ENCODE results near the gene ABHD17B.
"Not testable (repeated sequence)": the region's sequence is repeated elsewhere in the genome, so short reads cannot be mapped to it uniquely, and the experiment has no call there.

ABHD17B gene

DNA sequence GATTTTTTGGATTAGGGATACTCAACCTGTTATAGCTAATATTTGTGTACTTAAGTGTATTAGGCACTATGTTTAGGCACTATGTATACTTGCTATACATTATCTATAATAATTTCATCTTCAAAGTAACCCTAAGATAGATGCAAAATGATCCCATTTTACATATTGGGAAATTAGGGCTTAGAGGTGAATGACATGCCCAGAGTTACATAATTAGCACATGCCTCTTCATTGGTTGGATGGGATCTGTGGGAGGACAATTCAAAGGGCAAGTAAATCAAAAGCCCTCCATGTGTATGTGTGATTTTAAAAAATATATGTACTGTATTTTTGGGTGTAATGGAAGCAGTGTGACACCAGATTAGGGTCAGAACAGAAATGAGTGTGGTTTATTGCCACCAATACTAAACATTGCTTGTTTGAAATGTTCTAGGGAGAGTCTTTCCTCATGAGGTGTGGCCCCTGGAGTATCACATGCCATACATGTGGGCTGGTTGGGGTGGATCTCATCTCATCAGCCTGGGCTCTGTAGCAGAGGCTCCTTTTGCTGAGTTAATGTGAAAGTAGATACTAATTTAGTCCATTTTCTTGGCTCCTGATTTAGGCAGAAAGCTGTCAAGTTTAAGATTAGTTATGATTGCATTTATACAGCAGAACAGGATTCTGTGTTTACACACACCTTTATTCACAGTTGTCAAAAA is 6.0 kb upstream of the ABHD17B start:
- DNase-seq (ENCODE audit: low read depth, low spot score): no peak

DNA sequence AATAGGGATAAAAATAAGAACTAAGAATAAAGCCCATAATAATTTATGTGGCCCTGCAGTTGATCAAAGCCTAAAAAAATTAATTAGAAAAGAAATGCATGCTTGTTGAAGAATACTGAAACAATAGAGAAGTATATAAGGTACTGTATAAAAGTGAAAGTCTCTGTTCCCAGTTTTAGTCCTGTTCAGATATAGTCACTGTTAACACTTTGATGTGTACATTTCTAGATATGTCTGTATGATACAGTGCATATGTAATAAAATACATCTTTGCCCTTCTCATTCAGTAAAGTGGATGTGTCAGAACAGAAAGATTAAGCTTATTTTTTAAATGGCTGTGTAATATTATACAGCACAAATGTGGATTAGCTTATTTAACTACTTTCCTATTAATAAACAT is 4.5 kb upstream of the ABHD17B start:
- DNase-seq (ENCODE audit: low read depth, low spot score): no peak

DNA sequence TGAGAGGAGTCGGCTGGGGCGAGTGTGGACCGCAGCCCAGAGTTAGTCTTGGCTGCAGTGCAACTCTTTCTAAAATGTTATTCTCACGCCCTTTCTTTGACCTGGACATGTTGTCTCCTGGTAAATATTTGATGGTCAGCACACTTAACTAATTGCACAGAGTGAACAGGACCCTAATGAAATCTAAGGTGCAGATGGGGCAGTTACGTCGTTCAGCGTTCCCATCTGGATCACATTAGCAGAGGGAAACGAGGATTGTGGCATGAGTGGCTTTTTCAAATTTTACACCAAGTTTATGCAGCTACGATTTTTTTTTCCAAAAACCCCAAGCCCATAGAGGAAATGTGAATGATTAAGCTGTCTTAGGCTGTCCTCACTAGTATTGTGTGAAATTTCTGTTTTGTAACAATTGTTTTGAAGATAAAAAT is 929 bp upstream of the ABHD17B start:
- no peak for DNase-seq (ENCODE audit: low read depth, low spot score)

DNA sequence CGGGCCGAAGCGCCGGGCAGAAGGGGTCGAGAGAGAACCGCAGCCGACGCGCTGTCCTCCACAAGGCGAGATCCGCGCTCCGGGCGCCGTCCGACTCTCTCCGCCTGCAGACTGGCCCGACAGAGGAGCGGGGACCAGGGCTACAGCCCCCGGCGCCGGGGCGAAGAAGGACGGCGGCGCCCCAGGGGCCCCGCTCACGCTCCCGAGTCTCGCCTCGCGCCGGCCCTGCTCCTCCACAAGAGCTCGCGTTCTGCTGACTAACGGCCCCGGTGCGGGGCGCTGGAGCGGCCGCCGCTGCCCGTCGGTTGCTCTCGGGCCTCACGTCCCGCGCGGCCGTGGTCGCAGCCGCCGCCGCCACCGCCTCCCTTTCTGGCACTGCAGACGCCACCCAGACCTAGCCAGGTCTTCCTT is 338 bp downstream of the ABHD17B start:
- no peak for DNase-seq (ENCODE audit: low read depth, low spot score)

DNA sequence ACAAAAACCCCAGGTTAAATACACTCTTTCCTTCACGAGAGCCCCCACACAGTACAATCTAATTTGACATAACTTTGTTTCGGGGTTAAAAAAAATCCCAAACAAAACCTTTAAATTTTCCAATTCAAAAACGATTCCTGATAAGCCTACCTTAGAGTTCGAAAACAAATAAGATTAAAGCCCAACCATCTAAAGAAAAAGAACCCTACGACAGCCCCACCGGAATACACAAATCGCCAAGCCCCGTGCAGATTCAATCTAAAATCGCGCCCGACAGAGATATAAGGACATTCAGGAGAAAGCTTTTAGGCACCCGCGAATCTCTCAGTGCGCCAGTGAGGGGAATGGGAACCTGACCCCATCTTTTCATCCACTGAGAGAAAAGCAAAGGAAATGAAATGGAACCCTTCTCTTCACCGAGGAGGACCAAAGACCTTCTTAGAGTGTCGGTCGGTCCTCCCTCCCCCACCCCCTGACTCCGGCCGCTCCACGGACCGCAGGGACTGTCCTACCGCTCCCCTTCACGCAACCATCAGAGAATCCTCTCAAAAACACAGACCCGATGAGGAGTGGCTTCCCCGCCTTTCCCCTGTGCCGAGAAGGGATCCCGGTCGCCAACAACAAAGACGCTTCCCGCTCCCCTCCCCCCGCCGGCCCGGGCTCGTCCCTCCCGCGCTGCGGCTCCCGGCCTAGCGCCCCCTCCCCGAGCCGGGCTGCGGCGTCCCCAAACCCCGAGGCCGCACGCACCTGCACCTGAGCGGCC is 925 bp downstream of the ABHD17B start:
- peak; percentile 60 for DNase-seq (ENCODE audit: low read depth, low spot score)

DNA sequence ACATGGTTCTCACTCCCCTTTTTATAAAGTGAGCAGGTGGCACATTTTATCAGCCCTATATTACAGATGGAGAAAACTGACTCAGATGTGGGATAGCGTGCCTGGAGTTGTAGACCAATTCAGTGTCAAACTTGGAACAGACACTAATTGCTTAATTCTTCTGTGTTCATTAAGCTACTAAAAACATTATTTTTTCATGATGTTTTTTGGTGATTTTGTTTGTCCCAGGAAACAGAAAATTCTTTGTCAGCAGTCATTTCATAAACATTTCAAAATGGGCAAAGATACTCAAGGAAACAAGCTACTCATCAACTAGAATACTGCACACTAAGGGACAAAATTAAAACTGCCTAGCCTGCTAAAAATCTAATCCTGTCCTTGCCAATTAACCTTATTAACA is 2.2 kb downstream of the ABHD17B start:
- DNase-seq (ENCODE audit: low read depth, low spot score): no peak

DNA sequence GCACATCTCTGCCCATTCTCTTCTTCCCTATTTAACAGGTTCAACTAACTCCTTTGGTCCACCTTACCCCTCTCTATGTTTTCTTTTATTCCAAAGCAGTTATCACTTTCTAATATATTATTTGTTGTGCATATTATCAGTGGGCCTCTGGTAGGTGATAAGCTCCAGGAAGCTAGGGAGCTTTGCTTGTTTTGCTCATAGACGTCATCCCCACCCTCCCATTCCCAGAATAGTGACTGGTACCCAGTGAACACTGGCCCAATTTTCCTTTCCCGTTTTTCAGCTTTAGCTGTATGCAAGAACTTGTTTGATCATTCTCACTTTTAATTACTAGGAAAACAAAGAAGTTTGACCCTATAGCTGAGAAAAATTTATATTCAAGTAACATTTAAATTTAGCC is 6.9 kb downstream of the ABHD17B start:
- DNase-seq (ENCODE audit: low read depth, low spot score): no peak

DNA sequence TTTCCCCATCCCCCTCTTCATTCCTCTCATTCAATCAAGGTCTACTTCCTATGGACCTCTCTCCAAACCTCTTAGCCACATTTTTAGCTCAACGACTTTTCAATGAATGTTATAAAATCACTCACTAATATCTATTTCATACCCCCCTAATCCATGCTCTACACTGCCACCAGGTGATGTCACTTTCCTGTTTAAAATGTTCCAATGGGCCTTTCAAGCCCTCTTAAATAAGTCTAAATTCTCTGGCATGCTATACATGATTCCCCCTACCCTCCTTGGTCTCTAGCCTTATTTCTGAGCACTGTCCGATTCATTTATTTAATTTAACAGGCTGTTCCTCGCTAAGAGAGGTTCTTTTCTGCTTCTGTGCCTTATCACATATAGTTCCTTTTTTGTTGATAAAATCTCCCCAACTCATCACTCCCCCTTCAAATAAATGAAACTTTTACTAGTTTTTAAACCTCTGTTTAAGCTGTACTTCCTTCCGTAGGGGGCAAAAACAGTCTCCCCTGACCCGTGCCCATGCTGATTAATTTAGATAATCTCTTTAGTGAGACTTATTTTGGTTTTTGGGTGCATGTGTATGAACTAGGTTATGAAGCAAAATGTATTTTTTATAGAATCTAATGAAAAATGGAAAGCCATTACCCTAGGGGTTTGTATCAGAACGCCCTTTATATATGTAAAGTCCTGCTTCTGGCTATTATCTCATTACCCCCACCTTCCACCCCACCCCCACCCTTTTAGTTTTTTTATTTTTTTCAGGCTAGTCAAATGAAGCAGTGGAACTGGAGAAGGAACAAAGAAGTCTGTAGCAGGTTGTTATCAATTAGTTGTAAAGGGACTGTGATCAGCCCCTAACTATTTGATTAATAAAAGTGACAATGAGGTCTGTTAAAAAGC is 9.0 kb downstream of the ABHD17B start:
- no peak for DNase-seq (ENCODE audit: low read depth, low spot score)

DNA sequence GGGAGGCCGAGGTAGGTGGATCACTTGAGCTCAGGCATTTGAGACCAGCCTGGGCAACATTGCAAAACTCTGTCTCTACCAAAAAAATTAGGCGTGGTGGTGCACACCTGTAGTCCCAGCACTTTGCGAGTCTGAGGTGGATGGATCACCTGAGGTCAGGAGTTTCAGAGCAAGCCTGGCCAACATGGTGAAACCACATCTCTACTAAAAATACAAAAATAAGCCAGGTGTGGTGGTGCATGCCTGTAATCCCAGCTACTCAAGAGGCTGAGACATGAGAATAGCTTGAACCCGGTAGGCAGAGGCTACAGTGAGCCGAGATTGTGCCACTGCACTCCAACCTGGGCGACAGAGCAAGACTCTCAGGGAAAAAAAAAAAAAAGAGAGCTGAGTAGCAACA is 12.2 kb downstream of the ABHD17B start:
- not testable (repeated sequence) for DNase-seq (ENCODE audit: low read depth, low spot score)

DNA sequence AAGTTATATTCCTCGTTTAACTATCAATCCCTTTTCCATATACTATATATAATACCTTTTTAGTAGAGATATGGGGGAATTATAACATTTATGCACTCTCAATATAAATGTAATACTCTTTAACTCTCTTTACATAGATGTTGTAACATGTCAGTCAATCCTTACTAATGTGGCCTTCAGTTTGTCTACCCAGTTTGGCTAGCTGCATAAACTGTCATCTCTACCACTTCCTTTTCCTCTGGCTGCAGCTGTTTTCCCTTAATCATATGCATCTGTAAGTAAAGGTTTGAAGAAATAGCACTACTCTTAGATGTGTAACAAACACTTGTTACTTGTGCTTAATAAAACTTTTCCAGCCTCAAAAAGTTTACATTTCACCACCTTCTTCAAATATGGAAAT is 13.4 kb downstream of the ABHD17B start:
- no peak for DNase-seq (ENCODE audit: low read depth, low spot score)

DNA sequence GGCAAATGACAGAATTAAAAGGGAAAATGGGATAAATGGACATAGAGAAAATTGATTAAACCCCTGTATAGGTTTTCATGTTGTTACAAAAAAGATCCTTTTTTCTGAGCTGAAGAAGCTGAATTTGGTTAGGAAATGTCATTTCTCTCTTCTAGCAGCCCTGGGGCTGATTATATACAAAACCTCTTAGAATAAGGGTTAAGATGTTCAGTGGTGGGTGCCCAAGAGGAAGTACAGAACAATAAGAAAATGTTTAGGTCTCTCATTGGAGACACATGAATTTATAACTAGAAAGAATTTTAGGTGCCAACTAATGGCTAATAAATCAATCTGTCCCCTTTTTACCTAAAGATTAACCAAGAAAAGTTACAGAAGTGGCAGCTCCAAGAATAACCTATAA is 14.2 kb downstream of the ABHD17B start:
- no peak for DNase-seq (ENCODE audit: low read depth, low spot score)

DNA sequence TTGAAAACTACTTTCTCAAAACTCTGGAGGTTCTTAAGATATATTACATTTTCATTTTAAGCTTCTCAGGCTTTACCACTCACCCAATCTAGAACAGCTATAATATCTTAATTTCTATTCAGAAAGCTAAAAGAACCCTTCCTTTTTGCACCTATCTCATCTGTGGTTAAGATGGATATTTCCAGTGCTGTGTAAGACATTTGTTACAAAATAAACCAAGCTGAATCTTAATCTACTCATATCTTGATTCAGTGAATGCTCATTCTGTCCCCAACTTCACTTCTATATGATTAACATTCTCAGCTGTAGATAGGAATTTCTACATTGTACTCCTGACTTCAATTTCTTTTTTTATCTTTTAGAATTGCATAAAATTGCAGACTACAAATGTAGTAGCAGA is 15.0 kb downstream of the ABHD17B start:
- DNase-seq (ENCODE audit: low read depth, low spot score): no peak

DNA sequence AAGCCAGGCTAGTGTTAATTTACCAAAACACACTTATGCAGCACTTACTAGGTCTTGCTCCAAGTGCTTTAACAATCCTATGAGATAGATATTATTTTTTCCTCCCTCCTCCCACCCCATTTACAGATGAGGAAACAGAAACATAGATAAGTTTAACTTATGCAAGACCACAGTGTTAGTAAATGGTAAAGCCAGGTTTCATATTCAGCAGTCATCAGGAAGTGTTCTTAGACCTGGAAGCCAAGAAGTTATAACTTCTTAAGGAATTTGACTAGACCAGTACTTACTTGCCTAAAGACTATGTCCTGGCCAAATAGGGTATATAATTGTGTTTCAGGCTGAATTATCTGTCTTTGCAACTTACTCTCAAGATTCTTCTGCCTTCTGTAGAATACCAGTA is 15.9 kb downstream of the ABHD17B start:
- DNase-seq (ENCODE audit: low read depth, low spot score): no peak

DNA sequence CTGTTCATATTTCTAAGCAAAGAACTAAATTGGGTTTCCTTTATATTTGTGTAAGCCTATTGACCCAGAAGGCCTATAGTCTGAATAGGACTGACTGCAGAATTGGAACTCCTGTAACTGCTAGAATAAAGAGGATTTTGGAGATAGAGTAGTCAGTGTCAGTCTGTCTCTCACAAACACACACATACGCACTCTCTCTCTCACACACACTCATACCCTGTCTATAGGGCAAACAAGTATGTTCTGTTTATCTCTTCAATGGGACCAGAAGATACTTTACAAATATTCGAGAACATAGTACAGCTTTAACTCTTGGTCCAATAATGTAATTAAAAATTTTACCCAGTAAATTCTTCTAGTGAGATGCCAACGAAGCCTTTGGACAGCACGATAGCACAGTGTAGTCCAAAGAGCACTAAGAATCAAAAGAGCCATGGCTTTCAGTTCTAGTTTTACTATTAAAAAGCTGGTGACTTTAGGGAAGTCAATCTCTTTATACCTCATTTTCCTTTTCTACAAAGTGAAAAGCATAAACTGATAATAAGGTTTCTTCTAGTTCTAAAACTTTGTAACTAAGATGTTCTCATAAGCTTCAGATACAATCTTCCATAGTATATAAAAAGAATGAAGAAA is 19.3 kb downstream of the ABHD17B start:
- no peak for DNase-seq (ENCODE audit: low read depth, low spot score)

DNA sequence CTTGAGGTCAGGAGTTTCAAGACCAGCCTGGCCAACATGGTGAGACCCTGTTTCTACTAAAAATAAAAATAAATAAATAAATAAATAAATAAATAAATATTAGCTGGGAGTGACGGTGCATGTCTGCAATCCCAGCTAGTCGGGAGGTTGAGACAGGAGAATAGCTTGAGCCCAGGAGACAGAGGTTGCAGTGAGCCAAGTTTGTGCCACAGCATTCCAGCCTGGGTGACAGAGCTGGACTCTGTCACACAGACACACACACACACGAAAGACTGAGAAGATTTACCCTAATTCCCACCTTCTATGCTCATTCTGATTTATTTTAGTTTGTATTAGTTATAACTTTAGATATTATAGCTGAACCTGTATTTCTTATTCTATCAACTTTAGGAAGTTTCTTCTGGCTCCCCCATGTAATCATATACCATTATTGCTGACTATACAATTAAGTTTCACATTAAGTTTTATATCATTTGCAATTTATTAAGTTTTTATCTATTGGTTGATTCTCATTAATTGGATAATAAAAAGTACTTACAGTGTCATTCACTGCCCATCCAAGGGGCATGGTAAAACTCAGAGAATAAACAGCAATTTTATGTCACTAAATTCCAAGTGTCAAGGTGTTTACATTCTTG is 20.8 kb downstream of the ABHD17B start:
- no peak for DNase-seq (ENCODE audit: low read depth, low spot score)

DNA sequence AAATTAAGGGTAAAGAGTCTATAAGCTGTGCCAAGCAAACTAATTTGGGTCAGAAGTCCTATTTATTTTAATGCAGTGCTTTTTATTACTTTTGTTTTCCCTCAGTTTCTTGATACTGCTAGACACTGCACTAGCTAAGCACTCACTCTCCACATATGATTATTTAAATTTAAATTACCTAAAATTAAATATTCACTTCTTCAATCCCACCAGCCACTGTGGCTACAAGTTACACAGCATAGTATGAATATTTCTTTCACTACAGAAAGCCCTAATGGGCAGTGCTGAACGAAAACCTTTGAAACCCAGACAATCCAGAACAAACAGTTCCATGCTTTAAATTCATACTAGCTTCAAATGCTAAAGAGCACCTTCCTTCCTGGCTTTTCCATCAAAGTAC is 23.6 kb downstream of the ABHD17B start:
- DNase-seq (ENCODE audit: low read depth, low spot score): no peak

DNA sequence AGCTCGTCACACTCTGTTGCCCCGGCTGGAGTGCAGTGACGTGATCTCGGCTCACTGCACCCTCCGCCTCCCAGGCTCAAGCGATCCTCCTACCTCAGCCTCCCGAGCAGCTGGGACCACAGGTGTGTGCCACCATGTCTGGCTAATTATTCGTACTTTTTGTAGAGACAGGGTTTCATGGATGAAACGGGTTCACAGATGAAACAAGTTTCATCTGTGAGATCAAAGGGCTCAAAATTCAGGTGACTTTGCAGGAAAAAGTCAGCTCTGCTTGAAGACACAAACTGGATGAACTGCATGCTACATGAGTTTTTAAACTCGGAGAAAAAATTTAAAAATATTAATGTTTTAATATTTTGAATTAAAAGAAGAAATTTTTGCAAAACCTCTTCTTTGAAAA is 24.5 kb downstream of the ABHD17B start:
- no peak for DNase-seq (ENCODE audit: low read depth, low spot score)

DNA sequence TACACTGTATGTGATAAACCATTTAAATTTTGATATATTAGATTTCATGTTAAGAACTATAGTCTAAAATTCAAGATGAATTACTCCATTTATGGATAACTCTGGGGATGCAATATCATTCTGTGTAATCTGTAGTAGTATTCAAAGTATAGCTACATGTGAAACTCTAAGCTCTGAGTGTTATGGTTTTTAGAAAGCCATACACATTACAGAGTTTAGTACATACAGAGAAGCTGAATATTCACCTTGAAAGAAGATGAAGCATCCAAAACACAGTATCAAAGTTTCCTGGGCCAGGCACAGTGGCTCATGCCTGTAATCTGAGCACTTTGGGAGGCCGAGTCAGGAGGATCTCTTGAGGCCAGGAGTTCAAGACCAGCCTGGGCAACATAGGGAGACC is 25.0 kb downstream of the ABHD17B start:
- DNase-seq (ENCODE audit: low read depth, low spot score): no peak

DNA sequence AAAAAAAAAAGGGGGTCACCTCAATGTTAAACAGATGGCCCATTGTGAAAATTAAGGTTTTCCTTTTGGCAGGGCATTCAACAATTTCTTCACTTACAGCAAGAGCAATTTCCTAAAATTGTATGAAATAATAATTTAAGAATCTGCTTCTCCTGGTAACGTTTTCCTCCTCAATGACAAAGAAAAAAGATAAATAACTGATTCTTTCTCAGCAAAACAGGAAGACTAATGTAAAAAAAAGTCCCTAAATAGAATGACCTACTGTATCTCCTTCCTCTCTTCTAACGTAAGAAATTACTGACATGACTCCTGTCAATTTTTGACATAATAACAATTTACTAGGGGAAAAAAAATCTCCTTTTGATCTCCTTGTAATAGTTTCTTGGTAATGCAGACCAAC is 25.5 kb downstream of the ABHD17B start:
- DNase-seq (ENCODE audit: low read depth, low spot score): no peak

DNA sequence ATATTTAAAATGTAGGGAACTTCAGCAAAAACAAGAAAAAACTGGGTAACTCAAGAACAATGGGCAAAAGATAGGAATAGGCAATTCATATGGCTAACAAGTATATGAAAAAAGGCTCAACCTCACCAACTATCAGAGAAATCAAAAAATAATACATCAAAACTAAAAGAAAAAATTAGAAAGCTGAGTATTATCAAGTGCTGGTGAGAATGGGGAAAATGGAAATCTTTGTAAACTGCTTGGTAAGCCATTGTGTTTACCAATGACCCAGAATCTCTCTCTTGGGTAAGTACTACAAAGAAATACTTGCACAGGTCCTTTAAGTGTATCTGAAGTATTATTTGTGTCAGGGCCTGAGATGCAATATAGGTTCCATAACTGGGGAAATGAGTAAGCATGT is 27.0 kb downstream of the ABHD17B start:
- DNase-seq (ENCODE audit: low read depth, low spot score): no peak

DNA sequence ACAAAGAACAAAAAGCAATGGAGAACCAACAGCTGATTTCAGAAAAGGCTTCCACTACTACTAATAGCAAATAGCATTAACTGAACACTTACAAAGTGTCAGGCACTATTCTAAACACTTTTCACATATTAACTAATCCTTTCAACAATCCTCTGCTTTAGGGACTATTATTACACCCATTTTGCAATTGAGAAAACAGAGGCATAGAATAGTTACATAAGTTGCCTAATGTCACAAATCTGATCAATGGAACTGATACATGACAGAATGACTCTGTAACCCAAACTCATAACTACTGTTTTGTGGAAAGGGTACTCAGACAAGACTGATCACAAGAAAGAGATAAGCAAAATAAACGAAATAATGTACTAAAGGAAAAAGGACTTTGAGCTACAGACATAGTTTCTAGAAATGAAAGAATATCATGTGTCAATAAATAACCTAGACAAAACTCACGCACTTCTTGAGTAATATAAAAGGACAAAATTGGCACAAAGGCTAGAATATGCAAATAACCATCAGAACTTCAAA is 31.3 kb downstream of the ABHD17B start:
- no peak for DNase-seq (ENCODE audit: low read depth, low spot score)
